Kidney capillary endothelial cell (primary cell): ENCODE data around the gene TDRD3.

Experiments
- DNase-seq: peaks from one replicate; pipeline ENCODE4 v3.0.0-alpha.2; 2018; ENCODE audit warnings: low spot score

The TDRD3 gene

DNA sequence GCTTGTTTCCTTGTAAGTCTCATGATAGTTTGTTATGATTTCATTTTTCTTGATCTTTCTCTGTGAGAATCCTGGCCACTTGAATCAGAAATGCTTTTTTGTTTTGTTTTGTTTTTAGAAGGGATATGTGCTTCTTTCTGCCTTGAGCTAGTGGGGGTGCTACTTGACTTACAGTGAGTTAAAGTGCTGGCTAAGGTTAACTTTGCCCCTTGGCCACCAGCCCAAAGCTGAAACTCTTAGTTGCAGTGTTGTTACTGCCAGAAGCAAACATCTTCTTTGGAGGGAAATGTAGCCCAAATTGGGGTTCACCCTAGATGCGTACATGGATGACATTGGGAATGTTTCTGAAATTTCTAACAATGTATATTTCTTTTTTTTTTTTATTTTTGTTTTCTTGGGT, 57.4 kb downstream of the TDRD3 start:
- DNase-seq: no peak

DNA sequence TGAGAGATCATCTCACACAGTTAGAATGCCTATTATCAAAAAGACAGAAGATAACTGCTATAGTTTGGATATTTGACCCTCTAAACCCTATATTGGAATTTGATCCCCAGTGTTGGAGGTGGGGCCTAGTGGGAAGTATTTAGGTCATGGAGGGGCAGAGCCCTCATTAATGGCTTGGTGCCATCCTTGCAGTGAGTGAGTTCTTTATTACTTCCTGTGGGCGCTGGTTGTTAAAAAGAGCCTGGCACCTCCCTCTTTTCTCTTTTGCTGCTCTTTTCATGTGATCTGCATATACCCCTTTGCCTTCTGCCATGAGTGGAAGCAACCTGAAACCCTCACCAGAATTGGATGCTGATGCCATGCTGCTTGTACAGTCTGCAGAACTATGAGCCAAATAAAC, 66.8 kb downstream of the TDRD3 start:
- no peak for DNase-seq

DNA sequence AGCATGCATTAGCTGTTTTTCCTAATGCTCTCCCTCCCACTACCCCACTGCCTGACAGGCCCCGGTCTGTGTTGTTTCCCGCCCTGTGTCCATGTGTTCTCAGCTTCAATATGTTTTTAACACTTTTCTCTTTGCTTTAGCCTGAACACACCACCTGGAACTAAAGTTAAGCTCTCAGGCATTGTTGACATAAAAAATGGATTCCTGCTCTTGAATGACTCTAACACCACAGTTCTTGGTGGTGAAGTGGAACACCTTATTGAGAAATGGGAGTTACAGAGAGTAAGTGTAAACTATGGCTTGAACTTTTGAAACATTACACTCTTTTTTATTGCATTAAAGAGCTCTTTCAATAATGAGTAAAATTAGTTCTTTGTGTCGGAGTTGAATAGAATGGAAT, 70.1 kb downstream of the TDRD3 start:
- no peak for DNase-seq

DNA sequence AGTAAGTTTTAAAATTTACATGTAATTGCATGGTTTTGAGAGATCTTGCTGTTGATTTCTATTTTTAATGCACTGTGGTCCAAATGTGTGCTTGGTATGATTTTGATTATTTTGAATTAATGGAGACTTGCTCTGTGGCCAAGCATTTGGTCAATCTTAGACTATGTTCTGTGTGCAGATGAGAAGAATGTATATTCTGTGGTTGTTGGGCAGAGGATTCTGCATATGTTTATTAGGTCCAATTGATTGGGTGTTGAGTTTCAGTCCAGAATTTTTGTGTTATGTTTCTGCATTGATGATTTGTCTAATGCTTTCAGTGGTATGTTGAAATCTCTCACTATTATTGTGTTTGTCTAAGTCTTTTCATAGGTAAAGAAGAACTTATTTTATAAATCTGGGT, 82.3 kb downstream of the TDRD3 start:
- DNase-seq: no peak

DNA sequence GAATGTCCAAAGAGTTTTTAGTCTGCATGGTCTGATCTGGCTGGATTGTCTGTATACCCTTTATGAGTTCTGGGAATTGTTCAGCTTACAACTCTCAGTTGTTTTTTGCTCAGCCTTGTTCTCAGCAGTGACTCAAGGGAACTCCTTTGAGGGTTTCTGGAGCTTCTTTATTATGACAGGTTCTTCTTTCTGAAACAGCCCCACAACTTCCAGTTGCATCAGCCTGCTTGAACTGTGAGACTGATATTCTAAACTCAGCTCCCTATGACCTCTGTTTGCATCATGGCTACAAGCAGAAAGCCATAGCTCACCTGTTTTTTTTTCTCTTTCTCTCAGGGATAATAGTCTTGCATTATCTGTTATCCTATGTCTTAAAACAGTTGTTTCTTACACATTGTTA, 85.0 kb downstream of the TDRD3 start:
- no peak for DNase-seq

DNA sequence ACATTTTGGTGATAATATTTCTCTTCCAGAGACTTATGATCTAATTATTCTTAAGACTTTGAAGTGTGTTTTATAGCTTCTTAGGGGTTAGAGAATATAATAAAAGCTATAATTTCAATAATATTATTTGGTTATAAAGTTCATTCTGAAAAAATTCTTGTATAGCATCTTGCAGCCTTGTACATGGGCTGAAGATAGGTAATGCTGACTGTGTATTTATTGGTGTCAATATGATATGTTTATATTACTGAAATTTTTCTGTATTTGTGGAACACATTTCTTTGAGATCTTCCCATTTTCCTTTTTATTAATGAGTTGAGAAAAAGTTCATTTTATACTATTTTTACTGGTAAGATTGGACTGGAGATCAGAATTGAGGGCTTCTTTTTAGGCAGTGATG, 87.8 kb downstream of the TDRD3 start:
- DNase-seq: no peak

DNA sequence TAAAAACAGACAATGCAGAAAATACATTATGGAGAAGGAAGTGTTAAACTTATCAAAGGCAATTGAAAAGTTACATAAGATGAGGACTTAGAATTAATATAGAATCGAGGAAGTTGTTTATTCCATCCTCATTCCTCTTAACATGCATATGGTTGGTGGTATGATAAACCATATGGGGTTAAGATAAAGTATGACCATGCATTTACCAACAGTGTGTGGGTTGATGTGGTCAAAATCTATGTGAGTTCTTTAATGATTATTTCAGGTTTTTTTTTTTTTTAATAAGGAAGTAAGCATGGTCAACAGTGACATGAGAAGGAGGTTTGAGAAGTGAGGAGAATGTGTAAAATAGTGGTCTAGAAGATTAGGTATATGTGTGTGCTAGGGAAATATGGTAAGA, 94.5 kb downstream of the TDRD3 start:
- no peak for DNase-seq

DNA sequence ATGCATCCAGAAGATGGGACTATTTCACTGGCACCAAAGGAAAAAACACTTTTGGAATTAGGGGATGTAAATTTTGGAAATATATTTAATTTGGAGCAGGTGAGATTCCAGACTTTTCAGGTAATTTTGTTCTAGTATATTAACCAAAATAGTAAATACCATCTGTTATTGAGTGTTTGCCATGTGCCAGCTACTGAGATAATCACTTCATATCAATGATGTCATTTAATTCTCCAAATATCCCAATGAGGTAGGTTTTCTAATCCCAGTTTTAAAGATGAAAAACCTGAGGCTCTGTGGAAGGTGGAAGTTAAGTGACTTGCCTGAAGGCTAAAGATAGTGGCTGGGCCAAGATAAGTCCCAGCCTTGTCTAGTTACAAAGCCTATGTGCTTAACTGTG, 95.2 kb downstream of the TDRD3 start:
- no peak for DNase-seq

DNA sequence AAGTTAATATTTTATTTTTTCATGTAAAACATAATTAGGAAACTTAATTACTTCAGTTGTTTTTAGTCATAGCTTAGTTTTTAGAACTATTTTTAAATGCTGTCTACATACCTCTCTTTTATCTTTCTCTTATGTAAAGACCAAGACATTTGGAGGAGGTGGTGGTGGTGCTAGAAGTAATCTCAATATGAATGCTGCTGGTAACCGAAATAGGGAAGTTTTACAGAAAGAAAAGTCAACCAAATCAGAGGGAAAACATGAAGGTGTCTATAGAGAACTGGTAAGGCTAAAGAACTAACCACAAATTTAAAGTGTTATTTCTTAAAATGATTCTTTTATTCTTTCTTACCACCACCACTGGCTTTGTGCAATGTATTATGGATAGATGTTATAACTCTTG, 97.3 kb downstream of the TDRD3 start:
- no peak for DNase-seq

DNA sequence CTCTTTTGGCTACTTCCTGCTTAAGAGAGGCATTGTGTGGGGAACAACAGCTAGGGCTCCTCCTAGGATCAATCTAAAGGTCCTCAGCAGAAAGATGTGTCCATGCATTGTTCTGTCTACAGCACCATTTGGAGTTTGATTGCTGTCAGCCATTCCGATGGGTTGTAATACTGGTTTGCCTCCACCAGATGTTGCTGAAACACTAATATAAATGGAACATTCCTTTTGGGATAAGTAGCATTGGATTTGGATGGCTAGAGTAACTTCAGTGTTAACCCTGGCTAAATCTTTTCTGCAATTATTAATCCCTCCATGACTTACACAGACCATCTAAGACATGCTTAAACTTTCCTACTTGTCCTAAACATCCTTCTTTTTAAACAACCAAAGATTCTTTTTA, 104.2 kb downstream of the TDRD3 start:
- DNase-seq: no peak

DNA sequence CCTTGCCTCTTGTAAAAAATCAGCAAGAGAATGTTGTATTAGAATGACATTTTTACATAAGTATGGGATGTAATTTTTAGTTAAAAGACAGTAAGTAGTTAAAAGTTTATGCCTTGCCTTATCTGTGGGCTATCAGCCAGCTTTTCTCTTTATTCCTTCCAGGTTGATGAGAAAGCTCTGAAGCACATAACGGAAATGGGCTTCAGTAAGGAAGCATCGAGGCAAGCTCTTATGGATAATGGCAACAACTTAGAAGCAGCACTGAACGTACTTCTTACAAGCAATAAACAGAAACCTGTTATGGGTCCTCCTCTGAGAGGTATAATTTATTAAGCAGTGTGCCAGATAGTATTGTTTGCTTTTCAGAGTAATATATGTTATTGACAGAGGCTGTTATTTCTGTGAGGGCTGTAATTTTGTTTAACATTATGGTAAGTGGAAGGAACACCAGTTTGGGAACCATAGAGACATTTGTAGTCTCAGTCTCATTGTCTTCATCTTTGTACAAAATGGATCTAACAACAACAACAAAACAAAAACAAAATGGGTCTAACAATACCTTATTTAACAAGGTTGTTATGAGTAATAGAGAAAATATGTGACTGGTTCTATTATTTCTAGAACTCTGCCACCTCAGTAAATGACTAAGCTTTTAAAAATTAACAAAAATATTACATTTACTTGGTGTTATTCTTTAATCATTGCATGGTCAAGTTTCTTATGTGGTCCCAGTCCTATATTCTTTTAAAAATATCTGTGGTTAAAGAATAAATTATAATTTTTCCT, 112.8 kb downstream of the TDRD3 start:
- DNase-seq: peak; percentile 86

DNA sequence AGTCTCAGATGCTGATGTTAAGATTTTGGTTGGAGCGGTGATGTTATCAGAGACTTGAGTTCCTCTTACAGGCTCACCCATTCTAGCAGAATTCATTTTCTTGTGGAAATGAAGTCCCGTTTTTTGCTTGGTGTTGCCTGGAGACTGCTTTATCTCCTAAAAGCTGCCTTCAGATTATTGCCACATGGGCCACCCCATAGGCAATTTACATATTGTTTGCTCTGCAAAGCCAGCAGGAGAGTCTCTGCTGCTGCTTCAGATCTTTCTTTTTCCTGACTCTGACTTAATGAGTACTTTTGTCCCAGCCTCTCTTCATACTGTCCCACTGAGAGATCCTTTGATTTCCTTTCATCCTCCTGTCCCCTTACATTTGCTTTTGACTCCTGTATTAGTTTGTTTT, 114.6 kb downstream of the TDRD3 start:
- DNase-seq: no peak

DNA sequence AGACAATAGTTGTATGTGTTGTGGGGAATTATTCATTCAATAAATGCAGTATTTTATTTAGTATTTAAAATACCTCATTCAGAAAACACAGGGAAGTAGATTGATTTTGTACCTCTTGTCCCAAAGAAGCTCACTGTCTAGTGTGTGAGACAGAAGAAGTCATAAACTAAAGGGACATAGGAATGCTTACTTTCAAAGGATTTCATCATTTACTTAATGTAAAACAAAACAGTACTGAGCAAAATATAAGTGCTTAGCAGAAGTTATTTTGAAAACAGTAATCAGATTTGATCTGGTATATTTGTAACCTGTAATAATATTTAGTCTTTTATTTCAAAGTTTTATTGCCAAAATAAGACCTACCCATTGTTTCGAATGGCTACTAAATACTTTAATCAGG, 117.9 kb downstream of the TDRD3 start:
- no peak for DNase-seq

DNA sequence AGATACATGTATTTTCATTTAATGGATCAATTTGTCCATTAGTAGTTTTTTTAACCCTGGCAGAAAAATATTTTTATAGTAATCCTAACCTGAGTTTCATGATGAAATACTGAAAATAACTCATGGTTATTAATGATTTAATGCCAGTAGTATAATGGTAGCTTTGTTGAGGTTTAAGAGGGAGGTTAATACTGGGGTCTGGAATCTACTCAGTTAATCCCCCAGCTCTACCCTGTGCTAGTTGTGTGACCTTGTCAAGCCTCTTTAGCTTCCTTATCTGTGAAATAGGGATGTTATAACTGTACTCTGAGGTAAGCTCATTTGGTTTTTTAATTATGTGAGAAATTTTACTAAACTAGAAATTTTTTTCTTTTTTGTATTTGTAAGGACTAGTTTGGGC, 122.5 kb downstream of the TDRD3 start:
- no peak for DNase-seq

DNA sequence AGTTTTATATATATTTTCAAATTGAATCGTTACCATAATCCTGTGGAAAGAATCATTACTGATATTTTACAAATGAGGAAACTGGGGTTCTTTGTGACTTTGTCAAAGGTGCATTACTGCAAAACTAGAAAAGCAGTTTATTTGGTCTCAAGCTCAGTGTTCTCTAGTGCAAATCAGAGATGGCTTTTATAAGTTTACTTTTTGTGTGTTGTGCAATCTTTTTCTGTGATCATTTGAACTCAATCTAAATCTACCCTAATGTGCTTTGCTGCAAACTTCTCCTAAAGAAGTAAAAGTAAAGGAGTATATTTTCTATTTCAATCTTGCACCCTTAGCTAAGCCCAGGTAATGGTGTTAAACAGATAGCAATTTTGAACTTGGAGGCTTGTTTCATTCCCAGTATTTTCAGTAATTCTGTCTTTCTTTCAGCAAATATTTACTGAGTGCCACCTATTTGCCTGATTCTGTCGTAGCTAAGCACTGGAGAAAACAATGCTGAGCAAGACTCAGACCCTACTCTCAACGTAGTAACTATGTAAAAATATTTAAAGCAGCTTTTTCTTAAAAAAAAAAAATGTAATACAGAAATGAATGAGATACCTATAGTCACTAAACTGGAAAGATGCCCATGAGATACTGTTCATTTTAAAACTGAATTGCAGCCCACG, 124.0 kb downstream of the TDRD3 start:
- DNase-seq: no peak

DNA sequence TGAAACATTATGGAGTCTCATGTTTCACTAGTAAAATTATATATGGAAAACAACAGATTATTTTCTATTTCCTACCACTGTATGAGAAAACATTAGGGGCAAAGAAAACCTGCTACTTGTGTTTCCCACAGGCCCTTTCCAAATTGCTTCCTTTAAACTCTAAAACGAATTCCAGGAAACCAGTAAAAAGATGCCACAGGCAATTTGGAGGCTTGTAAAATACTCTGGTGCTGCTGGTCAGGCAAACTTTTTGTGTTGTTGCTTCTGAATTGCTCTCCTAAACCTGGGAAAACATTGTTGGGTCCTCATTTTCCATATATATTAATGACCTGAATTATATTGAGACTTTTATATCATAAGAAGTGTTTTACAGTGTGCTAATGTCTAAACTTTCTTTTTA, 141.5 kb downstream of the TDRD3 start:
- DNase-seq: no peak

DNA sequence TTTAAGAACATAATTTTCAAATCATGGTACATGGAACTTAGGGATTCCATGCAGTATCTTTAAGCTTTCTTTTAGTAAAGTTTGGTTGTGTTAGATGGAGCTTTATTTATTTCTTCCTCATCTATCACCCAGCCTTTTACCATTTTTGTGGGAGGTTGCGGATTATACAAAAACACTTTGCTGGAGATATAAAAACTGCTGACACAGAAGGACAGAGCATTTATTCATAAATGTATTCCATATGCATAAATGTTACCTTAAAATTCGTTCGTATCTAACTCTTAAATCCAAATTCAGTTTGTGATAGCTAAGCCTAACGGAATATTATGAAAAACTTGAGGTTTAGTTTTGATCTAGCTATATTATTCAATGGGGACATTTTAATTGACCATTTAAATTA, 143.3 kb downstream of the TDRD3 start:
- no peak for DNase-seq

DNA sequence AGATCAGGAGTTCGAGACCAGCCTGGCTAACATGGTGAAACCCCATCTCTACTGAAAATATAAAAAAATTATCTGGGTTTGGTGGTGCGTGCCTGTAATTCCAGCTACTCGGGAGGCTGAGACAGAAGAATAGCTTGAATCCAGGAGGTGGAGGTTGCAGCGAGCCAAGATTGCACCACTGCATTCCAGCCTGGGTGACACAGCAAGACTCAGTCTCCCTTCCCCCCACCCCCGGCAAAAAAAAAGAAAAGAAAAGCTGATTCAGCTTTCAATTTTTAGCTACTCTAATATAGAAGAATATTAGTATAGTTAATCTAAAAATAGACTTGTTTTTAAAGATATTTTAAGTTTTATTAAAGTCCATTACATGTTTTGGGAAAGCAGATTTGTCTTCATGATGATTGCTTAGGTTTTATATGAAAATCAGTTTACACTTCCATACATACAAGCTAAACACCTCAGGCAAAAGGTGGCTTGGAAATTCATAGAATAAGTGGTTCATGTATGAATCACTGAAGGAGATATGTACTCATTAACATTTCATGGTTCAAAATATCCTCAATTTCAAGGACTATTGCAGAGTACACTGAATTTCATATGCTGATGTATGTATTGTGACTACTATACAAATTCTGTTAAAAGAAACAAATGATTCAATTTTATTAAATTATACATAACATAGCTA, 165.2 kb downstream of the TDRD3 start:
- DNase-seq: no peak

DNA sequence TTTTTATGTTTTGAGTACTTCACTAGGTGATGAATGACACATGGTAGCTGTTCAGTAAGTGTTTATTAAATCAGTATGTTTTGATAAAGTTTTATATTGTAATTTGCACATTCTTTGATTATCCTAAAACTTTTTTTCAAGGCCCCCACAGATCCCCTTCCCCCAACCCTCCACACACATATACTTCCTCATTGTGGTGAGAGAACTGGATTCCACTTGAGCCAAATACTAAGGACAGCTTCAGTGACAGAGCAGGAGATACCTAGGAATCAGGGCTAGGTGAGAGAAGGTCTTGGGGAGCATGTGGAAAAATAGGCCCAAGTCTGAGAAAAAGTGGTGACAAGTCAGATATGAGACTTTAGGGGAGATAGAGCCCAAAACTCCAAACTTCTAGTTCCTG, 174.6 kb downstream of the TDRD3 start:
- DNase-seq: no peak

DNA sequence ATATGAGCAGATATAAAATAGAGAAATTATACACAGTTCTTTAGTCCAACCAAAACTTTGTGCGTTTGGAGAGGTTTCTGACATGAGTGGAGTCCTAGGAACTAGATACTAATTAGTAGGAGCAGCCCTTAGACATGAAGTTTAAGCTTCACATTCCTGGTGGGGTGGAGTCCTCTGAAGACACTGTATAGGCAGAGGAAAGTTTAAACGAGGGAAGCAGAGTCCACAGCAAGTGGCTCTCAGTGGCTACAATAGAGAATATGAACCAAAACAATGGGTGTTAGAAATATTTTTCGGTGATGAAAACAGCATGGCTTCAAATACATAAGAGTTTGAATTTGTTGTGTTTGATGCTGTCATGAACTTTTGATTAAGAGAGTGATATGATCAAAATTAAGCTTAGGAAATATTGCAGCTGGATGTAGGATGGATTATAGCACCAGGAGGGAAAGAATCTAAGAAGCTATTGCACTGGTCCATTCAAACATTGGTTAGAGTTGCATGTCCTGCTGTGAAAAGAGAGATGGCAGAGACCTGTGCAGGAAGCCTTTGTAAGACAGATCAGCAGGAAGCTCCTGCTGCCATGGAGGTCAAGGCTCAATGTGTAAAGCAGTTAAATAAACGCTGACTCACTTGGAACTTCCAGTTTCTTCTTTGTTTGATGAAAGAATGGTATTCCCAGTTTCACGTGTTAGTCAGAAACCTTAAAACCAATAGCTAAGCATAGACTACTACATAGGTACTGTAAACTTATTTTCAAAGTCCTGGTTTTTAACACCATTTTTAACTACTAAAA, 175.2 kb downstream of the TDRD3 start:
- peak; percentile 83 for DNase-seq

DNA sequence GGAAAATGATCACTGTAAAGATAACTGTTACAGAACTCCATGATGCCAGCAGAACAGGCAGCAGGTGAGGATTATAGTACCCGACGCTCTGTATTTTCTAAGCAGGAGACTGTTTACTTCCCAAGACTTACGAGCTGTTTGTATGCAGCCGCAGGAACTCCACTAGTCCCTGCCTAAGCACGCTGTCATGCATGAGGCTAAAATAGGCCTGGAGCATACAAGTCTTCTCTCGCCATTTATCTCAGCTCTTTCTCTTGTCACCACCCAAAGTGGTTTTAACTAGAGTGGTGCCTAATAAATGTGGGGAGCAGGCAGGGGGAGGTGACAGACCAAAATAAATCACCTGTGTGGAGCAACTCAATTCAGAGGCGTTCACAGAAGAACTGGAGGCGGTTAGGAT, 175.8 kb downstream of the TDRD3 start:
- DNase-seq: no peak

DNA sequence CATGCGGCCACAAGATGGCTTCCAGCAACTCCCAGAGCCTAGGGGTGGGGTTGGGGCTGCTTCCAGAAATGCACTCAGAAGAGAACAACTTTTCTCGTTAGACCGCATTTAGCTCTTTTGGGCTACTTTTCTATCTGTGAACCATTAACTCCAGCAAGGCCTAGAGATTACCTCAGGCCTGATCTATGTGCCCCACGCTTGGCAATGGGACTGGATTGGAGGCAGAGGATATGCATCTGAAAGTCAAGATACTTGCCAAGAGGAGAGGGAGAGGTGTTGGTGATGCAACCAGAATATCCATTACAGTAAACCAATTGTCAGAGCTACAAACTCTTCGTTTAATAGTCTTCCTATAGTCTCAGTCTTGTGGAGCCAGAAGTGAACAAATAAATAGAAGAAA, 177.7 kb downstream of the TDRD3 start:
- no peak for DNase-seq

DNA sequence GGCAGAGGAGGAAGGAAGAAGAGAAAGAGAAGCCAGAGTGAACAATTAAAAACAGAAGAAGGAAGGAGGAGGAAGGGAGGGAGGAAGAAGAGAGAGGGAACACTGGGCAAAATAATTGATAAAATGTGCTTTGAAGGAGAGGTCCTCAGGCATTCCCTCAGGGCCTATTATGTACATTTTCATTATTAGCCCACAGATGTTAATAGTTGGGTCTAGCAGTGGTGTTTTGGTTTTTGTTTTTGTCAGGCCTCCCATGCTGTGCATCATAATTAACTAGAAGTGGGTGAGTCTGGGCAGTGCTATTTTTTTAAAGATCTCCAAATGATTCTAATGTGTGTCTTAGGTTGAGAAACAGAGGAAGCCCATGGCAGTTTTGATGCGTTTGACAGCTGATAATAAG, 178.1 kb downstream of the TDRD3 start:
- DNase-seq: no peak
